Measurements from ENCODE around the gene RAD9A. TPM values are rescaled to one million over a fixed set of nuclear protein-coding genes. Genes with fewer than 3 reads are reported as not detected.

RAD9A gene
- total RNA-seq, 1 experiment from 2014 or later, result 20.9 TPM

DNA sequence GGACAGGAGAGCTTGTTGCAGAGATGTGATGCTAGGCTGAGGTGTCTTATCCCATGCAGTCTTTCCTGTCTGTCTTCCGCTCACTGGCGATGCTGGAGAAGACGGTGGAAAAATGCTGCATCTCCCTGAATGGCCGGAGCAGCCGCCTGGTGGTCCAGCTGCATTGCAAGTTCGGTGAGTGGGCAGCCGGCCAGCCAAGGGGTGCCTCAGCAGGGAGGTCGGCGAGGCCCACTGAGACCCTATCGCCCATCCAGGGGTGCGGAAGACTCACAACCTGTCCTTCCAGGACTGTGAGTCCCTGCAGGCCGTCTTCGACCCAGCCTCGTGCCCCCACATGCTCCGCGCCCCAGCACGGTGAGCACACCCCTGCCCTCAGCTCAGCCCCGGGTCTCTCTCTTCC lies 1.7 kb downstream of the RAD9A start:
- H3K4me2 ChIP-seq (ENCODE audit: insufficient read depth, insufficient read length, low read length), result no peak overlapping the region
- H4K8ac ChIP-seq (replicated peaks; ENCODE audit: insufficient read length, low read depth, low read length), result no peak overlapping the region
- Mint-ChIP-seq H3K27ac (no peak overlapping the region), H3K9me3 (no peaks in the 10 kb centered on the region; a peak in 1 of 5 replicates), H3K36me3 (ENCODE audit: insufficient read depth in 1 of 3, low read depth in 3 of 3) (peaks cover 17 to 39% (median 34%) of the 10 kb centered on the region in 3 experiments), H3K4me3 (no peak overlapping the region; a peak in 2 of 5 replicates), H3K27me3 (ENCODE audit: low read depth) (no peaks in the 10 kb centered on the region), H3K4me1 (peaks cover 26 to 30% of the 10 kb centered on the region in 2 experiments)
- H3K23ac ChIP-seq (ENCODE audit: insufficient read length, low read depth, low read length), result no peak overlapping the region
- no peaks in the 10 kb centered on the region for H3K27me3 ChIP-seq (ENCODE audit: insufficient read depth, low read length)
- no peak for DNase-seq
- H2BK12ac ChIP-seq (ENCODE audit: insufficient read length, low read depth, low read length), result no peak overlapping the region
- no peak overlapping the region for H2BK15ac ChIP-seq (ENCODE audit: low read depth, low read length)
- H3K23me2 ChIP-seq (ENCODE audit: insufficient read length, low read depth, low read length, poor library complexity, severe bottlenecking), result peaks cover 13% of the 10 kb centered on the region
- no peak overlapping the region for H3K9ac ChIP-seq (ENCODE audit: extremely low read depth, insufficient read length, low read length)
- no peak overlapping the region for H3K18ac ChIP-seq (ENCODE audit: insufficient read length, low read depth, low read length)
- H3K56ac ChIP-seq (ENCODE audit: insufficient read length, low read depth, low read length), result no peak overlapping the region
- H4K91ac ChIP-seq (ENCODE audit: insufficient read length, low read depth, low read length), result no peak overlapping the region
- no peaks in the 10 kb centered on the region for H3K79me2 ChIP-seq (ENCODE audit: insufficient read depth, low read length)
- no peak overlapping the region for H3K4ac ChIP-seq (ENCODE audit: low read depth, low read length)
- H4K20me1 ChIP-seq (ENCODE audit: control insufficient read depth, insufficient read depth, insufficient read length), result no peaks in the 10 kb centered on the region
- H3K9me3 ChIP-seq (ENCODE audit: control insufficient read depth, low read depth, low read length), result no peaks in the 10 kb centered on the region
- no peak overlapping the region for H2BK20ac ChIP-seq (ENCODE audit: low read depth, low read length, poor library complexity, severe bottlenecking)
- H4K5ac ChIP-seq (ENCODE audit: insufficient read length, low read depth, low read length), result no peak overlapping the region
- H3T11ph ChIP-seq (ENCODE audit: low read length), result no peak overlapping the region
- TF ChIP-seq, protein P1, sequence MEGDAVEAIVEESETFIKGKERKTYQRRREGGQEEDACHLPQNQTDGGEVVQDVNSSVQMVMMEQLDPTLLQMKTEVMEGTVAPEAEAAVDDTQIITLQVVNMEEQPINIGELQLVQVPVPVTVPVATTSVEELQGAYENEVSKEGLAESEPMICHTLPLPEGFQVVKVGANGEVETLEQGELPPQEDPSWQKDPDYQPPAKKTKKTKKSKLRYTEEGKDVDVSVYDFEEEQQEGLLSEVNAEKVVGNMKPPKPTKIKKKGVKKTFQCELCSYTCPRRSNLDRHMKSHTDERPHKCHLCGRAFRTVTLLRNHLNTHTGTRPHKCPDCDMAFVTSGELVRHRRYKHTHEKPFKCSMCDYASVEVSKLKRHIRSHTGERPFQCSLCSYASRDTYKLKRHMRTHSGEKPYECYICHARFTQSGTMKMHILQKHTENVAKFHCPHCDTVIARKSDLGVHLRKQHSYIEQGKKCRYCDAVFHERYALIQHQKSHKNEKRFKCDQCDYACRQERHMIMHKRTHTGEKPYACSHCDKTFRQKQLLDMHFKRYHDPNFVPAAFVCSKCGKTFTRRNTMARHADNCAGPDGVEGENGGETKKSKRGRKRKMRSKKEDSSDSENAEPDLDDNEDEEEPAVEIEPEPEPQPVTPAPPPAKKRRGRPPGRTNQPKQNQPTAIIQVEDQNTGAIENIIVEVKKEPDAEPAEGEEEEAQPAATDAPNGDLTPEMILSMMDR (conservative IDR thresholded peaks at IDR 0.05), result no peak
- no CpG with 5 or more reads among the region's 18 CpGs for WGBS (ENCODE audit: extremely low coverage, insufficient read length, low lambda C conversion rate)
- H2AFZ ChIP-seq (ENCODE audit: low read length), result no peak overlapping the region
- H2BK5ac ChIP-seq (ENCODE audit: insufficient read length, low read length), result no peak overlapping the region
- no peak overlapping the region for H3K14ac ChIP-seq (ENCODE audit: insufficient read depth, low read length)
- no peaks in the 10 kb centered on the region; the same call in 1 of the 2 replicates for H3K4me1 ChIP-seq (ENCODE audit: insufficient read depth, low read length)
- H3K79me1 ChIP-seq (ENCODE audit: insufficient read depth, low read depth, low read length, poor library complexity, severe bottlenecking), result no peaks in the 10 kb centered on the region
- H3K27ac ChIP-seq (ENCODE audit: insufficient read length, low read depth, low read length), result no peak overlapping the region
- H2AK5ac ChIP-seq (ENCODE audit: insufficient read length, low read length), result no peak overlapping the region
- no peak overlapping the region for H2BK120ac ChIP-seq (ENCODE audit: low read depth, low read length, poor library complexity, severe bottlenecking)

Data from H9 (cell line).